ENCODE data around the gene DGKI. TPM values are rescaled to one million over a fixed set of nuclear protein-coding genes. Genes with fewer than 3 reads are reported as not detected.

The DGKI gene
- total and polyA plus RNA-seq, 2 donors = 0.14 to 0.33 TPM

DNA sequence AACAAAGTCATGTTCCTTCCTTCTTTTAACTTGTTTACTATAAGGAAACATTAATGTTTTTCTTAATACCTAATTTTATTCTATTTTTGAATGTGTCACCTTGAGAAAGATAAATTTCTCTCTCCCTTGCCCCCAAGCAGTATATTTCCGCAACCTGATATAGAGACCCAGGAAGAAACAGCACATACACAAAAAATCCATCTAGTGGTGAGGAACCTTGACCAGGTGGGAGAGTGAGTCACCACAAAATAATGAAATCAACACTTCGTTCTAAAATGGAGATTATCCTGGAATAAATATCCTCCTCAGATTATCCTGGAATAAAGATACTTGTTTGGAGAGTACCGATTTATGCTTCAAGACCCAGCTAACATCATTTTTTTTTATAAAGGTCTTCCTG is 270.3 kb downstream of the DGKI start:
- no peaks in the 10 kb centered on the region for H3K36me3 ChIP-seq (ENCODE audit: control insufficient read depth in 2 of 2, insufficient read depth in 2 of 2, low read length in 1 of 2)
- H3K4me3 ChIP-seq (ENCODE audit: low read length in 2 of 2) = no peak overlapping the region
- DNase-seq (ENCODE audit: low read depth in 6 of 9, low spot score in 9 of 9) = no peak
- H3K27ac ChIP-seq (ENCODE audit: low read depth in 1 of 2, low read length in 1 of 2) = no peak overlapping the region
- no peaks in the 10 kb centered on the region for H3K27me3 ChIP-seq (ENCODE audit: control insufficient read depth in 2 of 2, insufficient read depth in 1 of 2, low read length in 1 of 2)
- WGBS = 95% methylated on average over 3 of the region's 3 CpGs
- H3K9me3 ChIP-seq (ENCODE audit: control insufficient read depth in 2 of 2, insufficient read depth in 1 of 2, low read length in 1 of 2) = no peaks in the 10 kb centered on the region
- H3K4me1 ChIP-seq (ENCODE audit: control insufficient read depth in 2 of 2, insufficient read depth in 2 of 2, low read length in 2 of 2) = no peaks in the 10 kb centered on the region

DNA sequence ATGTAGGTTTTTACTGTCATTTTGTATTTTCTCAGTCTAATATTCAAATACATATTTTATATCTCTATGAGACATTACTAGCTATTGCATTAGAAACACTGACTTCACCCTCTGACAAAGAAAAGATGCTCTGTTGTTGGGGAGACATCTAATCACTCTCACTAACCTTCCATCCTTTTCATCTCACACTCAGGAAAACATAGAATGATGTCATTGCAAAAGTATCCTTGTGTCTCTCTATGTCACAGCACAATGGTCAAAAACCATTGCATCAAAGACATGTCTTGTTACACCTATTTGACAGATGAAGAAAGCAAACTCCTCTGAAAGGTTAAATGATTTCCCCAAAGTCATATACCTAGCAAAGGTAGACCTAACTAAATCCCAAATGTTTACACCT is 272.0 kb downstream of the DGKI start:
- Histone ChIP-seq H3K4me3 (ENCODE audit: low read length in 2 of 2) (no peak overlapping the region), H3K27me3 (ENCODE audit: control insufficient read depth in 2 of 2, insufficient read depth in 1 of 2, low read length in 1 of 2) (no peaks in the 10 kb centered on the region), H3K4me1 (ENCODE audit: control insufficient read depth in 2 of 2, insufficient read depth in 2 of 2, low read length in 2 of 2) (no peaks in the 10 kb centered on the region), H3K27ac (ENCODE audit: low read depth in 1 of 2, low read length in 1 of 2) (no peak overlapping the region), H3K36me3 (ENCODE audit: control insufficient read depth in 2 of 2, insufficient read depth in 2 of 2, low read length in 1 of 2) (no peaks in the 10 kb centered on the region), H3K9me3 (ENCODE audit: control insufficient read depth in 2 of 2, insufficient read depth in 1 of 2, low read length in 1 of 2) (no peaks in the 10 kb centered on the region)
- no peak for DNase-seq (ENCODE audit: low read depth in 6 of 9, low spot score in 9 of 9)

DNA sequence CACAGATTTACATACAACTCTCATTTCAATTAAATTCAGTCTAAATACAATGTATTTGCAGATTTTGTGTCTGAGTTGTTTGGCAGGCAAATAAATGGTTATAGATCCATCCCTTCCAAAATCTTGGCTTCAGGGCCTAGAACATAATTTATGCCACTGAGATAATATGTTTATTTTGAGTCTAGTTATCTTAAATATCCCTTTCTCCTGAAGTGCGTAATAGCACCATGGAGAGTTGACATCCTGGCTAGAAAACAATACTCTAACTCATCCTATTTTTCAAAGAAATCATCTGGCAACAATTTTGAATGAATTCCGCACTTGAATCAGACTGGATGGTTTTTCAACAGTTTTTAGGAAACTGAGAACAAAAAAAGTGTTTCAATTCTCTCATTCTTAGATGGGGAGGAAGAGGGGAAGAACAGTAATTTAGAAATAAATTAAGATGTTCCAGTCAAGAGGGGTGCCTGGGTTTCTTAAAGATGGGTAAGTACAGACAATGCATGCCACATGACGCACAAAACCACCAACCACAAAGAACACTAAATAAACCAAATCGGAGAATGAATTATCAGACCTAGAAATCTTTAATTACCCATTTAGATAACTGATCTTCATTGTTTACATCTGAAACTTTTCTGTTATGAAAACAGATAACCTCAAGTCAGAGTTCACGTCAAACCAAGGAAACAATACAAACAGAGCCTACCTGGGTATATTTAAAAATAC is 274.6 kb downstream of the DGKI start:
- Histone ChIP-seq H3K4me3 (ENCODE audit: low read length in 2 of 2) (no peak overlapping the region), H3K9me3 (ENCODE audit: control insufficient read depth in 2 of 2, insufficient read depth in 1 of 2, low read length in 1 of 2) (no peaks in the 10 kb centered on the region), H3K36me3 (ENCODE audit: control insufficient read depth in 2 of 2, insufficient read depth in 2 of 2, low read length in 1 of 2) (no peaks in the 10 kb centered on the region), H3K4me1 (ENCODE audit: control insufficient read depth in 2 of 2, insufficient read depth in 2 of 2, low read length in 2 of 2) (no peaks in the 10 kb centered on the region), H3K27me3 (ENCODE audit: control insufficient read depth in 2 of 2, insufficient read depth in 1 of 2, low read length in 1 of 2) (no peaks in the 10 kb centered on the region), H3K27ac (ENCODE audit: low read depth in 1 of 2, low read length in 1 of 2) (no peak overlapping the region)
- DNase-seq (ENCODE audit: low read depth in 6 of 9, low spot score in 9 of 9) = no peak
- WGBS = 89% methylated on average over 5 of the region's 5 CpGs

- no peaks in the 10 kb centered on the region for H3K27me3 ChIP-seq (ENCODE audit: control insufficient read depth in 2 of 2, insufficient read depth in 1 of 2, low read length in 1 of 2)
- DNase-seq (ENCODE audit: low read depth in 6 of 9, low spot score in 9 of 9) = no peak
- 75% methylated on average over 11 of the region's 11 CpGs for WGBS
- no peaks in the 10 kb centered on the region for H3K9me3 ChIP-seq (ENCODE audit: control insufficient read depth in 2 of 2, insufficient read depth in 1 of 2, low read length in 1 of 2)
- no peaks in the 10 kb centered on the region for H3K36me3 ChIP-seq (ENCODE audit: control insufficient read depth in 2 of 2, insufficient read depth in 2 of 2, low read length in 1 of 2)
- no peak overlapping the region for H3K27ac ChIP-seq (ENCODE audit: low read depth in 1 of 2, low read length in 1 of 2)
- H3K4me3 ChIP-seq (ENCODE audit: low read length in 2 of 2) = no peak overlapping the region
- H3K4me1 ChIP-seq (ENCODE audit: control insufficient read depth in 2 of 2, insufficient read depth in 2 of 2, low read length in 2 of 2) = no peaks in the 10 kb centered on the region
Measured at GRCh38 chr7:137564677-137565076, 282.1 kb downstream of the DGKI start.

GRCh38 chr7:137563981-137564380 is 282.8 kb downstream of the DGKI start:
- no peak for DNase-seq (ENCODE audit: low read depth in 6 of 9, low spot score in 9 of 9)
- Histone ChIP-seq H3K4me1 (ENCODE audit: control insufficient read depth in 2 of 2, insufficient read depth in 2 of 2, low read length in 2 of 2) (no peaks in the 10 kb centered on the region), H3K27me3 (ENCODE audit: control insufficient read depth in 2 of 2, insufficient read depth in 1 of 2, low read length in 1 of 2) (no peaks in the 10 kb centered on the region), H3K4me3 (ENCODE audit: low read length in 2 of 2) (no peak overlapping the region), H3K36me3 (ENCODE audit: control insufficient read depth in 2 of 2, insufficient read depth in 2 of 2, low read length in 1 of 2) (no peaks in the 10 kb centered on the region), H3K27ac (ENCODE audit: low read depth in 1 of 2, low read length in 1 of 2) (no peak overlapping the region), H3K9me3 (ENCODE audit: control insufficient read depth in 2 of 2, insufficient read depth in 1 of 2, low read length in 1 of 2) (no peaks in the 10 kb centered on the region)

GRCh38 chr7:137547485-137547884 is 299.3 kb downstream of the DGKI start:
- Histone ChIP-seq H3K36me3 (ENCODE audit: control insufficient read depth in 2 of 2, insufficient read depth in 2 of 2, low read length in 1 of 2) (no peaks in the 10 kb centered on the region), H3K4me1 (ENCODE audit: control insufficient read depth in 2 of 2, insufficient read depth in 2 of 2, low read length in 2 of 2) (no peaks in the 10 kb centered on the region), H3K27ac (ENCODE audit: low read depth in 1 of 2, low read length in 1 of 2) (no peak overlapping the region), H3K9me3 (ENCODE audit: control insufficient read depth in 2 of 2, insufficient read depth in 1 of 2, low read length in 1 of 2) (no peaks in the 10 kb centered on the region), H3K27me3 (ENCODE audit: control insufficient read depth in 2 of 2, insufficient read depth in 1 of 2, low read length in 1 of 2) (no peaks in the 10 kb centered on the region), H3K4me3 (ENCODE audit: low read length in 2 of 2) (no peak overlapping the region)
- DNase-seq (ENCODE audit: low read depth in 6 of 9, low spot score in 9 of 9) = no peak
- WGBS = 93% methylated on average over 3 of the region's 3 CpGs

- WGBS = 89% methylated on average over 4 of the region's 4 CpGs
- Histone ChIP-seq H3K27ac (ENCODE audit: low read depth in 1 of 2, low read length in 1 of 2) (no peak overlapping the region), H3K27me3 (ENCODE audit: control insufficient read depth in 2 of 2, insufficient read depth in 1 of 2, low read length in 1 of 2) (no peaks in the 10 kb centered on the region), H3K4me3 (ENCODE audit: low read length in 2 of 2) (no peak overlapping the region), H3K36me3 (ENCODE audit: control insufficient read depth in 2 of 2, insufficient read depth in 2 of 2, low read length in 1 of 2) (no peaks in the 10 kb centered on the region), H3K9me3 (ENCODE audit: control insufficient read depth in 2 of 2, insufficient read depth in 1 of 2, low read length in 1 of 2) (no peaks in the 10 kb centered on the region), H3K4me1 (ENCODE audit: control insufficient read depth in 2 of 2, insufficient read depth in 2 of 2, low read length in 2 of 2) (no peaks in the 10 kb centered on the region)
- DNase-seq (ENCODE audit: low read depth in 6 of 9, low spot score in 9 of 9) = no peak
Measured at GRCh38 chr7:137546671-137547070, 300.1 kb downstream of the DGKI start.

GRCh38 chr7:137546009-137546408 is 300.8 kb downstream of the DGKI start:
- Histone ChIP-seq H3K36me3 (ENCODE audit: control insufficient read depth in 2 of 2, insufficient read depth in 2 of 2, low read length in 1 of 2) (no peaks in the 10 kb centered on the region), H3K4me3 (ENCODE audit: low read length in 2 of 2) (no peak overlapping the region), H3K9me3 (ENCODE audit: control insufficient read depth in 2 of 2, insufficient read depth in 1 of 2, low read length in 1 of 2) (no peaks in the 10 kb centered on the region), H3K4me1 (ENCODE audit: control insufficient read depth in 2 of 2, insufficient read depth in 2 of 2, low read length in 2 of 2) (no peaks in the 10 kb centered on the region), H3K27me3 (ENCODE audit: control insufficient read depth in 2 of 2, insufficient read depth in 1 of 2, low read length in 1 of 2) (no peaks in the 10 kb centered on the region), H3K27ac (ENCODE audit: low read depth in 1 of 2, low read length in 1 of 2) (no peak overlapping the region)
- DNase-seq (ENCODE audit: low read depth in 6 of 9, low spot score in 9 of 9) = no peak
- WGBS = 96% methylated on average over 13 of the region's 13 CpGs

- H3K4me3 ChIP-seq (ENCODE audit: low read length in 2 of 2) = no peak overlapping the region
- no peaks in the 10 kb centered on the region for H3K27me3 ChIP-seq (ENCODE audit: control insufficient read depth in 2 of 2, insufficient read depth in 1 of 2, low read length in 1 of 2)
- no peak for DNase-seq (ENCODE audit: low read depth in 6 of 9, low spot score in 9 of 9)
- no peaks in the 10 kb centered on the region for H3K9me3 ChIP-seq (ENCODE audit: control insufficient read depth in 2 of 2, insufficient read depth in 1 of 2, low read length in 1 of 2)
- H3K27ac ChIP-seq (ENCODE audit: low read depth in 1 of 2, low read length in 1 of 2) = no peak overlapping the region
- H3K4me1 ChIP-seq (ENCODE audit: control insufficient read depth in 2 of 2, insufficient read depth in 2 of 2, low read length in 2 of 2) = no peaks in the 10 kb centered on the region
- 39% methylated on average over 4 of the region's 4 CpGs for WGBS
- H3K36me3 ChIP-seq (ENCODE audit: control insufficient read depth in 2 of 2, insufficient read depth in 2 of 2, low read length in 1 of 2) = no peaks in the 10 kb centered on the region
Measured at GRCh38 chr7:137545059-137545716, 301.6 kb downstream of the DGKI start.
